Measurements from ENCODE around the gene HNF1A.

The HNF1A gene, protein sequence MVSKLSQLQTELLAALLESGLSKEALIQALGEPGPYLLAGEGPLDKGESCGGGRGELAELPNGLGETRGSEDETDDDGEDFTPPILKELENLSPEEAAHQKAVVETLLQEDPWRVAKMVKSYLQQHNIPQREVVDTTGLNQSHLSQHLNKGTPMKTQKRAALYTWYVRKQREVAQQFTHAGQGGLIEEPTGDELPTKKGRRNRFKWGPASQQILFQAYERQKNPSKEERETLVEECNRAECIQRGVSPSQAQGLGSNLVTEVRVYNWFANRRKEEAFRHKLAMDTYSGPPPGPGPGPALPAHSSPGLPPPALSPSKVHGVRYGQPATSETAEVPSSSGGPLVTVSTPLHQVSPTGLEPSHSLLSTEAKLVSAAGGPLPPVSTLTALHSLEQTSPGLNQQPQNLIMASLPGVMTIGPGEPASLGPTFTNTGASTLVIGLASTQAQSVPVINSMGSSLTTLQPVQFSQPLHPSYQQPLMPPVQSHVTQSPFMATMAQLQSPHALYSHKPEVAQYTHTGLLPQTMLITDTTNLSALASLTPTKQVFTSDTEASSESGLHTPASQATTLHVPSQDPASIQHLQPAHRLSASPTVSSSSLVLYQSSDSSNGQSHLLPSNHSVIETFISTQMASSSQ

GRCh38 chr12:120978296-120979219, at the start of gene HNF1A:
Gene HNF1A (plus strand): TSS chr12:120978543. CDS start chr12:120978769, 226 bp downstream.
- no peak for ATAC-seq
- Mint-ChIP-seq H3K9me3 (no peaks in the 10 kb centered on the region), H3K27me3 (no peaks in the 10 kb centered on the region), H3K4me1 (no peaks in the 10 kb centered on the region), H3K4me3 (no peak within 1 kb of the TSS), H3K36me3 (ENCODE audit: low read depth) (no peaks in the 10 kb centered on the region), H3K27ac (no peak within 1 kb of the TSS)
- DNase-seq, result no peak

DNA sequence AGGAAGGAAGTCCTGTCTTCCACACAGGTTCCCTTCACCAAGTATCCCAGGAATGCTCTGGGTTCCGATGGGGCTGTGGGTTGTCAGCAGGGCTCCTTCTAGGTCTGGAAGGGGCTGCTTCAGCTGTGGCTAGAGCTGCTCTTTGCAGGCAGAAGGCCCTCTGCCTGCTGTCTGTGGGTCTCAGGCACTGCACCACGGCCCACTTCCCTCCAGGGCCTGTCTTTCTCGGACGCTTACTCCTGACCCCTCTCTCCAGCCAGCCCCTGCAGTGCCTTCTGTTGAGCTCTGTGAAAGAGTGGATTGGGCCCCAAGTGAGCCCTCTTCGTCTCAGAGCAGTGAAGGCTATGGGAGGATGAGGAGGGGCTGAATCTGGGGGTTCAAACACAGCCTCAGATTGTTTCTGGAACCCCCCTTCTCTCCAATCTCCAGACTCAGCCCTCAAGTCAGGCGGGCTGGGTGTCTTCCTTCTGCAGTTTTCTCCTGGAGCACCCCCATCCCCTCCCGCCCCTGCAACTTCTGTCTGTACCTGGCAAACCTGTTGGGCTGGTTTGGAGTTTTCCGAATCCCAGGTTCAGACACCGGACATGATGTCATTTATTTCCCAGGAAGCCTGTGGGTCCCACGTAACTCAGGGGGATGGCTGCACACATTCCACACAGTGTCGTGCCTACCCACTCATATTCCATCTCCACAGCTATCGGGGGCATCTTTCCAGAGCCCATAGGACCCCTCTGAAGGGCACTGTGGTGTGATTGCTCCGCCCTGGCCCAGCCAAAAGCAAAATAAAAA, 49.3 kb upstream of the HNF1A start:
- Mint-ChIP-seq H3K27ac (no peak overlapping the region), H3K9me3 (no peaks in the 10 kb centered on the region), H3K4me3 (no peak overlapping the region), H3K4me1 (no peaks in the 10 kb centered on the region), H3K27me3 (no peaks in the 10 kb centered on the region), H3K36me3 (ENCODE audit: low read depth) (no peaks in the 10 kb centered on the region)
- DNase-seq (no peak), ATAC-seq (no peak)

DNA sequence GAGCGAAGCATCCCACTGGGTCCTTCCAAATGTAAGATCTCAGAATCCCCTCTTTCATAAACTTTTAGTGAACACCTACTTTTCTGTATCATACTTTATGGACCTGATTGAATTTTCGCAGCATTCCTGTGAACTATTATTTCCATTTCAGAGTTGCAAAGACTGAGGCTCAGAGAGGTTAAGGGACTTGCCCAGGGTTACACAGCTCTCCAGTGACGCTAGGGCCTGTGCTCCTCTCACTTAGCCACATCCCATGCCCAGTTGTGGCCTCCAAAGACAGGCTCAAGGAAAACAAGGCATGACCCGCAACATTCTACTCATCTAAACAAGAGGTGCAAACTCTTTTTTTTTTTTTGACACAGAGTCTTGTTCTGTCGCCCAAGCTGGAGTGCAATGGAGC, 48.3 kb upstream of the HNF1A start:
- no peaks in the 10 kb centered on the region for H3K9me3 Mint-ChIP-seq
- H3K27ac Mint-ChIP-seq, result no peak overlapping the region
- H3K36me3 Mint-ChIP-seq (ENCODE audit: low read depth), result no peaks in the 10 kb centered on the region
- no peak for DNase-seq
- ATAC-seq, result no peak
- H3K27me3 Mint-ChIP-seq, result no peaks in the 10 kb centered on the region
- H3K4me3 Mint-ChIP-seq, result no peak overlapping the region
- H3K4me1 Mint-ChIP-seq, result no peaks in the 10 kb centered on the region

- H3K27me3 Mint-ChIP-seq, result no peaks in the 10 kb centered on the region
- H3K4me3 Mint-ChIP-seq, result no peak overlapping the region
- ATAC-seq (no peak), DNase-seq (no peak)
- no peaks in the 10 kb centered on the region for H3K9me3 Mint-ChIP-seq
- H3K4me1 Mint-ChIP-seq, result no peaks in the 10 kb centered on the region
- H3K27ac Mint-ChIP-seq, result no peak overlapping the region
- no peaks in the 10 kb centered on the region for H3K36me3 Mint-ChIP-seq (ENCODE audit: low read depth)
Measured at GRCh38 chr12:120932058-120932457, 46.3 kb upstream of the HNF1A start.

GRCh38 chr12:120932956-120933526, 45.3 kb upstream of the HNF1A start:
- DNase-seq (no peak), ATAC-seq (no peak)
- Mint-ChIP-seq H3K4me3 (no peak overlapping the region), H3K36me3 (ENCODE audit: low read depth) (no peaks in the 10 kb centered on the region), H3K4me1 (no peaks in the 10 kb centered on the region), H3K9me3 (no peaks in the 10 kb centered on the region), H3K27me3 (no peaks in the 10 kb centered on the region), H3K27ac (no peak overlapping the region)

- H3K4me1 Mint-ChIP-seq, result no peaks in the 10 kb centered on the region
- H3K36me3 Mint-ChIP-seq (ENCODE audit: low read depth), result no peaks in the 10 kb centered on the region
- no peak overlapping the region for H3K27ac Mint-ChIP-seq
- no peak for DNase-seq
- no peaks in the 10 kb centered on the region for H3K27me3 Mint-ChIP-seq
- H3K9me3 Mint-ChIP-seq, result no peaks in the 10 kb centered on the region
- ATAC-seq, result no peak
- H3K4me3 Mint-ChIP-seq, result no peak overlapping the region
Measured at GRCh38 chr12:120933786-120934185, 44.6 kb upstream of the HNF1A start.

DNA sequence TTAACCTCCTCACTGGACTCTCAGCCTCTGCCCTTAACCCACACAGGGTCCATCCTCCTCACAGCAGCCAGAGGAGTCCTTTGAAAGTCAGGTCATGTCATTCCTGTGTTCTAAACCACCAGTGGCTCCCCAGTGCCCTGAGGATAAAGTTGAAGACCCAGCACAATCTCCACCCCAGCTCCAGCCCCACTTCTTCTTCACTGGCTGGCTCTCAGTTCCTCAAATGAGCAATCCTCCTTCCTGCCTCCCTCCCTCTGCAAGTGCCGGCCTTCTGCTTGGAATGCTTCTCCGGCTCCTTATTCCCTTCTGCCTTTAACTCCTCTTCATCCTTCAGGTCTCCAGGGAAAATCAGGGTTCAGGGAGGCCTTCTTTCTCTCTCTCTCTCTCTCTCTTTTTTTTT, 42.1 kb upstream of the HNF1A start:
- ATAC-seq (no peak), DNase-seq (no peak)
- no peaks in the 10 kb centered on the region for H3K4me1 Mint-ChIP-seq
- H3K4me3 Mint-ChIP-seq, result no peak overlapping the region
- H3K27ac Mint-ChIP-seq, result no peak overlapping the region
- H3K27me3 Mint-ChIP-seq, result no peaks in the 10 kb centered on the region
- H3K36me3 Mint-ChIP-seq (ENCODE audit: low read depth), result no peaks in the 10 kb centered on the region
- no peaks in the 10 kb centered on the region for H3K9me3 Mint-ChIP-seq

- no peak for DNase-seq
- no peaks in the 10 kb centered on the region for H3K27me3 Mint-ChIP-seq
Measured at GRCh38 chr12:120938496-120938895, 39.8 kb upstream of the HNF1A start.

GRCh38 chr12:120939523-120939922, 38.8 kb upstream of the HNF1A start:
- DNase-seq (no peak), ATAC-seq (no peak)
- Mint-ChIP-seq H3K27me3 (no peaks in the 10 kb centered on the region), H3K4me3 (no peak overlapping the region), H3K9me3 (no peaks in the 10 kb centered on the region), H3K4me1 (peaks cover 2% of the 10 kb centered on the region), H3K36me3 (ENCODE audit: low read depth) (no peaks in the 10 kb centered on the region), H3K27ac (no peak overlapping the region)

More at GRCh38 chr12:120938496-120938895, 39.8 kb upstream of the HNF1A start:
- H3K4me3 Mint-ChIP-seq, result no peak overlapping the region
- no peak for ATAC-seq
- no peaks in the 10 kb centered on the region for H3K36me3 Mint-ChIP-seq (ENCODE audit: low read depth)
- H3K27ac Mint-ChIP-seq, result no peak overlapping the region
- no peaks in the 10 kb centered on the region for H3K9me3 Mint-ChIP-seq
- H3K4me1 Mint-ChIP-seq, result no peaks in the 10 kb centered on the region

DNA sequence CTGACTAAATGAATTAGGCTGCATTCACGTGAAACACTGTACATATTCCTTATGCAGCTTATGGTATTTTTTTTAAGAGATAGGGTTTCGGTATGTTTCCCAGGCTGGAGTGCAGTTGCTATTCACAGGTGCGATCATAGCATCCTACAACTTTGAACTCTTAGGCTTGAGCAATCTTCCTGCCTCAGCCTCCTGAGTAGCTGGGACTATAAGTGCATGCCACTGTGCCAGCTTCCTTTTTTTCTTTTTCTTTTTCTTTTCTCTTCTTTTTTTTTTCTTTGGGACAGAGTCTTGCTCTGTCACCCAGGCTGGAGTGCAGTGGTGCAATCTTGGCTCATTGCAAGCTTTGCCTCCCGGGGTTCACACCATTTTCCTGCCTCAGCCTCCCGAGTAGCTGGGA, 38.3 kb upstream of the HNF1A start:
- Mint-ChIP-seq H3K4me1 (peaks cover 5% of the 10 kb centered on the region), H3K27ac (no peak overlapping the region), H3K4me3 (no peak overlapping the region), H3K9me3 (no peaks in the 10 kb centered on the region), H3K36me3 (ENCODE audit: low read depth) (no peaks in the 10 kb centered on the region), H3K27me3 (no peaks in the 10 kb centered on the region)
- no peak for DNase-seq
- ATAC-seq, result no peak

DNA sequence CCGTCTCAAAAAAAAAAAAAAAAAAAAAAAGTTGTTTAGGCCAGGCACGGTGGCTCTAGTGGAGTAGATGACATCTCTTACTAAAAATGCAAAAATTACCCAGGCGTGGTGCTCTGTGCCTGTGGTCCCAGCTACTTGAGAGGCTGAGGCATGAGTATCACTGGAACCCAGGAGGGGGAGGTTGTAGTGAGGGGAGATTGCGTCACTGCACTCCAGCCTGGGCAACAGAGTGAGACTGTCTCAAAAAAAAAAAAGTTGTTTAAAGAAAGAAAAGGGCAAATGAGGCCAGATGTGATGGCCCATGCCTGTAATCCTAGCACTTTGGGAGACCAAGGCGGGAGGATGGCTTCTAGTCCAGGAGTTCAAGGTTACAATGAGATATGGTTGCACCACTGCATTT, 37.5 kb upstream of the HNF1A start:
- Mint-ChIP-seq H3K4me3 (no peak overlapping the region), H3K4me1 (peaks cover 10% of the 10 kb centered on the region), H3K27ac (no peak overlapping the region), H3K9me3 (no peaks in the 10 kb centered on the region), H3K27me3 (no peaks in the 10 kb centered on the region), H3K36me3 (ENCODE audit: low read depth) (no peaks in the 10 kb centered on the region)
- DNase-seq (no peak), ATAC-seq (no peak)

GRCh38 chr12:120941412-120941811, 36.9 kb upstream of the HNF1A start:
- Mint-ChIP-seq H3K4me3 (no peak overlapping the region), H3K27me3 (no peaks in the 10 kb centered on the region), H3K4me1 (peaks cover 10% of the 10 kb centered on the region), H3K36me3 (ENCODE audit: low read depth) (no peaks in the 10 kb centered on the region), H3K27ac (no peak overlapping the region), H3K9me3 (no peaks in the 10 kb centered on the region)
- DNase-seq (no peak), ATAC-seq (no peak)

DNA sequence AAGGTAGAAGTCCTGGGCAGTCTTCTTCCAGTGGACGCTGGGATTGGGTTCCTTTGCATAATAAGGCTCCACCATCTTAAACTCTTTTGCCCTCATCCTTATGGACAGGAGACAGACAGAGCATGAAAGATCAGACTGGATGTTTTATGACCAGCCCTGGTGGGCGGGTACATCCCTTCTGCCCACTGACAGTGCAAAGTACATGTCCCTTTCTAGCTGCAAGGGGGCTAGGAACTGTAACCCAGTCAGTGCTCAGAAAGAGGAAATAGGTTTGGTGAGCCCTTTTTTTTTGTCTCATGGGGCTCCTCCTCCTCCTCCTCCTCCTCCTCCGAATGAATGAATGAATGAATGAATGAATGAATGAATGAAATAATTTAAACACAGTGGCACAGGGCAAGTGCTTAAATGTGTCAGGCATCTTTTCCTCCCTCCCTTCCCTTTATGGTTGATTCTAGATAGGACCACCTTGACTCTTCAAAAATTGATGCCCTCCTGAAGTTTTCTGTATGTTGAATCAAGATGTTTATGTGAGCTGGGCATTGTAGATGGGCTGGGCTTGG, 36.4 kb upstream of the HNF1A start:
- Mint-ChIP-seq H3K4me1 (peaks cover 10% of the 10 kb centered on the region), H3K27ac (no peak overlapping the region), H3K27me3 (no peaks in the 10 kb centered on the region), H3K9me3 (no peaks in the 10 kb centered on the region), H3K36me3 (ENCODE audit: low read depth) (no peaks in the 10 kb centered on the region), H3K4me3 (no peak overlapping the region)
- DNase-seq, result no peak
- no peak for ATAC-seq
